ENCODE measurements around the gene CENPX.

The CENPX gene

GRCh38 chr17:82047914-82048570 lies 25.4 kb upstream of the CENPX start:
- TF ChIP-seq CTCF (IDR thresholded peaks at IDR 0.05; ENCODE audit: extremely low read depth, insufficient read depth, missing control alignments): no peak
- in situ Hi-C loops (cut with MboI; ENCODE audit: low pct_unique_long_range_greater_than_20kb, low sequenced_read_pairs, unreplicated experiment): no loop called here
- no peak for DNase-seq (ENCODE audit: low spot score)

GRCh38 chr17:82047379-82047778 lies 24.7 kb upstream of the CENPX start:
- TF ChIP-seq CTCF (IDR thresholded peaks at IDR 0.05; ENCODE audit: extremely low read depth, insufficient read depth, missing control alignments): no peak
- in situ Hi-C loops (cut with MboI; ENCODE audit: low pct_unique_long_range_greater_than_20kb, low sequenced_read_pairs, unreplicated experiment): no loop called here
- DNase-seq (ENCODE audit: low spot score): no peak

- no peak for TF ChIP-seq CTCF (IDR thresholded peaks at IDR 0.05; ENCODE audit: extremely low read depth, insufficient read depth, missing control alignments)
- no peak for DNase-seq (ENCODE audit: low spot score)
- in situ Hi-C loops (cut with MboI; ENCODE audit: low pct_unique_long_range_greater_than_20kb, low sequenced_read_pairs, unreplicated experiment): no loop called here
Measured at GRCh38 chr17:82046903-82047302, 24.2 kb upstream of the CENPX start.

- no peak for TF ChIP-seq CTCF (IDR thresholded peaks at IDR 0.05; ENCODE audit: extremely low read depth, insufficient read depth, missing control alignments)
- DNase-seq (ENCODE audit: low spot score): no peak
- in situ Hi-C loops (cut with MboI; ENCODE audit: low pct_unique_long_range_greater_than_20kb, low sequenced_read_pairs, unreplicated experiment): no loop called here
Measured at GRCh38 chr17:82045936-82046484, 23.3 kb upstream of the CENPX start.

GRCh38 chr17:82043507-82043906 lies 20.8 kb upstream of the CENPX start:
- DNase-seq (ENCODE audit: low spot score): no peak
- TF ChIP-seq CTCF (IDR thresholded peaks at IDR 0.05; ENCODE audit: extremely low read depth, insufficient read depth, missing control alignments): no peak
- in situ Hi-C loops (cut with MboI; ENCODE audit: low pct_unique_long_range_greater_than_20kb, low sequenced_read_pairs, unreplicated experiment): no loop called here

- in situ Hi-C loops (cut with MboI; ENCODE audit: low pct_unique_long_range_greater_than_20kb, low sequenced_read_pairs, unreplicated experiment): no loop called here
- TF ChIP-seq CTCF (IDR thresholded peaks at IDR 0.05; ENCODE audit: extremely low read depth, insufficient read depth, missing control alignments): no peak
- DNase-seq (ENCODE audit: low spot score): no peak
Measured at GRCh38 chr17:82042649-82043048, 20.0 kb upstream of the CENPX start.
